Measurements from ENCODE around the gene MYCT1.

- TF ChIP-seq SUZ12 (IDR thresholded peaks at IDR 0.05; ENCODE audit: extremely low read depth, insufficient read depth, insufficient read length), result no peak
- no peak for TF ChIP-seq YY1 (IDR thresholded peaks at IDR 0.05; ENCODE audit: insufficient read depth, insufficient read length)
- no peak for TF ChIP-seq ZNF274 (IDR thresholded peaks at IDR 0.05; ENCODE audit: low read depth, low read length)
These were observed 51.6 kb downstream of the MYCT1 start for GRCh38 chr6:152749336-152749735.

Measured in NT2/D1 (cell line).